ENCODE data around the gene TCEA2.
"Not testable (repeated sequence)": the region's sequence is repeated elsewhere in the genome, so short reads cannot be mapped to it uniquely, and the experiment has no call there.

TCEA2 gene

GRCh38 chr20:64108731-64109681 is 46.0 kb downstream of the TCEA2 start:
- DNase-seq (ENCODE audit: low read depth): no peak

- no peak for DNase-seq (ENCODE audit: low read depth)
Observed at GRCh38 chr20:64109831-64110391, 46.9 kb downstream of the TCEA2 start.

- DNase-seq (ENCODE audit: low read depth): no peak
Observed at GRCh38 chr20:64110411-64111068, 47.5 kb downstream of the TCEA2 start.

GRCh38 chr20:64111841-64112641 is 49.0 kb downstream of the TCEA2 start:
- DNase-seq (ENCODE audit: low read depth): no peak

GRCh38 chr20:64112691-64113443 is 49.9 kb downstream of the TCEA2 start:
- DNase-seq (ENCODE audit: low read depth): no peak

- DNase-seq (ENCODE audit: low read depth): no peak
Observed at GRCh38 chr20:64113444-64113775, 50.4 kb downstream of the TCEA2 start.

GRCh38 chr20:64113796-64114355 is 50.9 kb downstream of the TCEA2 start:
- no peak for DNase-seq (ENCODE audit: low read depth)

GRCh38 chr20:64114356-64114971 is 51.5 kb downstream of the TCEA2 start:
- DNase-seq (ENCODE audit: low read depth): no peak

GRCh38 chr20:64115171-64115911 is 52.3 kb downstream of the TCEA2 start:
- no peak for DNase-seq (ENCODE audit: low read depth)

- DNase-seq (ENCODE audit: low read depth): no peak
Observed at GRCh38 chr20:64116016-64116415, 53.0 kb downstream of the TCEA2 start.

- no peak for DNase-seq (ENCODE audit: low read depth)
Observed at GRCh38 chr20:64116541-64117431, 53.8 kb downstream of the TCEA2 start.

- not testable (repeated sequence) for DNase-seq (ENCODE audit: low read depth)
Observed at GRCh38 chr20:64117432-64117777, 54.4 kb downstream of the TCEA2 start.

- DNase-seq (ENCODE audit: low read depth): no peak
Observed at GRCh38 chr20:64119301-64119680, 56.3 kb downstream of the TCEA2 start.

GRCh38 chr20:64119681-64120341 is 56.8 kb downstream of the TCEA2 start:
- no peak for DNase-seq (ENCODE audit: low read depth)

GRCh38 chr20:64121586-64121985 is 58.6 kb downstream of the TCEA2 start:
- no peak for DNase-seq (ENCODE audit: low read depth)

All from T follicular helper cell (primary cell).